H1 (cell line): Measurements from ENCODE around the gene MALT1. TPM values are rescaled to one million over a fixed set of nuclear protein-coding genes. Genes with fewer than 3 reads are reported as not detected.
A peak's percentile ranks its signal among the peaks of the same experiment; 100 is the strongest.

ENCODE experiments used
- CTCF ChIA-PET: fragments of 300-600 bp; sonication (Branson Sonifier 250); formaldehyde crosslinking; loops from one replicate; lab custom pipeline; 2021; ENCODE audit not compliant: partially characterized antibody; lab: Charles Lee
- POLR2A ChIA-PET: fragments of 300-600 bp; sonication (Branson Sonifier 250); formaldehyde crosslinking; loops from one replicate; lab custom pipeline; 2021; ENCODE audit warnings: inconsistent platforms; ENCODE audit not compliant: partially characterized antibody; lab: Charles Lee
- DNase-seq, 2 experiments: peaks; one replicate each; pipeline versions ENCODE4 v3.0.0 to v3.0.0-alpha.2; 2010 to 2022; ENCODE audit warnings: low spot score in 2 of 2, low read depth in 1 of 2, mixed read lengths in 1 of 2
- FAIRE-seq: peaks from 2 replicates; lab custom pipeline; 2011; peaks lifted over from hg19 to GRCh38; lab: Jason Lieb, UNC
- H2AFZ ChIP-seq: 2 replicates; pipeline ENCODE4 v1.8.1; 2012; ENCODE audit warnings: low read length, inconsistent platforms
- H2AK5ac ChIP-seq: 2 replicates; pipeline ENCODE4 v1.6.1; 2013; ENCODE audit warnings: low read depth, low read length
- H2BK120ac ChIP-seq: replicated peaks from 2 replicates; pipeline ENCODE3; 2013; ENCODE audit warnings: low read depth, low read length, inconsistent platforms
- H2BK12ac ChIP-seq: 2 replicates; pipeline ENCODE4 v1.6.1; 2013; ENCODE audit warnings: low read depth, low read length
- H2BK15ac ChIP-seq: 2 replicates; pipeline ENCODE4 v1.6.1; 2013; ENCODE audit warnings: low read length
- H2BK20ac ChIP-seq: 2 replicates; pipeline ENCODE4 v1.6.1; 2013; ENCODE audit warnings: low read length
- H2BK5ac ChIP-seq: 2 replicates; pipeline ENCODE4 v1.6.1; 2013; ENCODE audit warnings: low read depth, low read length
- H3K14ac ChIP-seq: 2 replicates; pipeline ENCODE4 v1.6.1; 2013; ENCODE audit warnings: inconsistent platforms; ENCODE audit not compliant: insufficient read length
- H3K18ac ChIP-seq: 2 replicates; pipeline ENCODE4 v1.6.1; 2013; ENCODE audit warnings: low read length; ENCODE audit errors: extremely low read depth
- H3K23ac ChIP-seq: 2 replicates; pipeline ENCODE4 v1.6.1; 2013; ENCODE audit warnings: inconsistent platforms; ENCODE audit not compliant: insufficient read length
- H3K23me2 ChIP-seq: 2 replicates; pipeline ENCODE4 v1.6.1; 2013; ENCODE audit warnings: low read depth, low read length
- H3K27ac ChIP-seq: 2 replicates; pipeline ENCODE4 v1.6.1; 2011; ENCODE audit warnings: low read depth, low read length, inconsistent platforms
- H3K27me3 ChIP-seq, 4 experiments: replicated peaks in 1 of 4; 1 replicate in 1 of 4; 2 replicates in 3 of 4; pipeline versions ENCODE4 v1.6.1 to v1.8.1; 2011 to 2013; ENCODE audit warnings: low read length in 3 of 4, mild to moderate bottlenecking in 3 of 4, inconsistent platforms in 2 of 4, mixed read lengths in 2 of 4, moderate library complexity in 1 of 4; ENCODE audit not compliant: control insufficient read depth in 3 of 4, insufficient read depth in 3 of 4; ENCODE audit errors: extremely low read depth in 1 of 4
- H3K36me3 ChIP-seq, 4 experiments: 2 replicates each; pipeline versions ENCODE4 v1.6.1 to v1.8.1; 2011 to 2013; ENCODE audit warnings: mild to moderate bottlenecking in 4 of 4, low read length in 3 of 4, moderate library complexity in 2 of 4, control low read depth in 1 of 4, inconsistent platforms in 1 of 4; ENCODE audit not compliant: insufficient read depth in 4 of 4, control insufficient read depth in 2 of 4
- H3K4ac ChIP-seq: replicated peaks from 2 replicates; pipeline ENCODE3; 2013; ENCODE audit warnings: low read length, low read depth, mixed read lengths, inconsistent platforms; ENCODE audit not compliant: insufficient read length
- H3K4me1 ChIP-seq, 4 experiments: replicated peaks in 1 of 4; 1 replicate in 1 of 4; 2 replicates in 3 of 4; pipeline versions ENCODE4 v1.6.1 to v1.8.1; 2011 to 2013; ENCODE audit warnings: low read length in 3 of 4, inconsistent platforms in 2 of 4, mixed read lengths in 1 of 4; ENCODE audit not compliant: insufficient read depth in 4 of 4, control insufficient read depth in 3 of 4
- H3K4me2 ChIP-seq, 2 experiments: 2 replicates each; pipeline versions ENCODE4 v1.6.1 to v1.8.1; 2011 to 2013; ENCODE audit warnings: low read depth in 2 of 2, low read length in 2 of 2, control low read depth in 1 of 2, inconsistent platforms in 1 of 2, mild to moderate bottlenecking in 1 of 2; ENCODE audit not compliant: insufficient read depth in 1 of 2
- H3K4me3 ChIP-seq, 4 experiments: fragments of 200-600, 300-600 bp in 1 of 4; sonication (generic), shearing (Covaris generic), sonication (Bioruptor Twin) in 1 of 4; 2 replicates each; pipeline versions ENCODE4 v1.5.1 to v1.8.1; 2011 to 2016; ENCODE audit warnings: low read length in 4 of 4, low read depth in 3 of 4, control low read depth in 2 of 4, inconsistent platforms in 2 of 4, mild to moderate bottlenecking in 2 of 4, mixed read lengths in 1 of 4, moderate library complexity in 1 of 4; ENCODE audit not compliant: insufficient read depth in 2 of 4; ENCODE audit errors: extremely low read depth in 1 of 4
- H3K56ac ChIP-seq: replicated peaks from 2 replicates; pipeline ENCODE3; 2013; ENCODE audit warnings: low read depth, mild to moderate bottlenecking, mixed read lengths, low read length, inconsistent platforms; ENCODE audit not compliant: insufficient read length
- H3K79me1 ChIP-seq: 2 replicates; pipeline ENCODE4 v1.6.1; 2013; ENCODE audit warnings: low read depth, low read length, control low read depth
- H3K79me2 ChIP-seq, 2 experiments: 2 replicates each; pipeline versions ENCODE4 v1.6.1 to v1.8.1; 2012 to 2013; ENCODE audit warnings: low read length in 2 of 2, mild to moderate bottlenecking in 2 of 2, inconsistent platforms in 1 of 2; ENCODE audit not compliant: insufficient read depth in 2 of 2, control insufficient read depth in 1 of 2
- H3K9ac ChIP-seq, 4 experiments: replicated peaks in 1 of 4; 1 replicate in 1 of 4; 2 replicates in 3 of 4; pipeline versions ENCODE4 v1.6.1 to v1.8.1; 2011 to 2013; ENCODE audit warnings: low read depth in 3 of 4, low read length in 3 of 4, control low read depth in 2 of 4, mild to moderate bottlenecking in 2 of 4, moderate library complexity in 2 of 4, inconsistent platforms in 1 of 4; ENCODE audit errors: extremely low read depth in 1 of 4
- H3K9me3 ChIP-seq, 2 experiments: 2 replicates each; pipeline versions ENCODE4 v1.6.1 to v1.8.1; 2012 to 2013; ENCODE audit warnings: mild to moderate bottlenecking in 2 of 2, moderate library complexity in 2 of 2, control low read depth in 1 of 2, inconsistent platforms in 1 of 2, low read depth in 1 of 2, low read length in 1 of 2, mixed read lengths in 1 of 2; ENCODE audit not compliant: insufficient read depth in 2 of 2
- H4K20me1 ChIP-seq, 2 experiments: replicated peaks in 1 of 2; 2 replicates each; pipeline versions ENCODE3 to v1.8.1; 2011 to 2013; ENCODE audit warnings: inconsistent platforms in 2 of 2, low read length in 2 of 2, mild to moderate bottlenecking in 1 of 2; ENCODE audit not compliant: insufficient read depth in 2 of 2, control insufficient read depth in 1 of 2
- H4K5ac ChIP-seq: 2 replicates; pipeline ENCODE4 v1.6.1; 2013; ENCODE audit warnings: low read length, low read depth, mixed read lengths, inconsistent platforms; ENCODE audit not compliant: insufficient read length
- H4K8ac ChIP-seq: 2 replicates; pipeline ENCODE4 v1.8.0; 2013; ENCODE audit warnings: mild to moderate bottlenecking, moderate library complexity, low read length, inconsistent platforms; ENCODE audit not compliant: insufficient read depth; ENCODE audit errors: extremely low read depth
- H4K91ac ChIP-seq: replicated peaks from 2 replicates; pipeline ENCODE3; 2013; ENCODE audit warnings: low read length, mixed read lengths, inconsistent platforms; ENCODE audit not compliant: insufficient read length
- ASH2L ChIP-seq: fragments of 200-600, 300-600 bp; sonication (generic); IDR thresholded peaks from one replicate; pipeline ENCODE4 v1.7.1; 2017; ENCODE audit warnings: low read length
- BCL11A ChIP-seq, 2 experiments: IDR thresholded peaks; one replicate each; pipeline ENCODE4 v1.6.1; 2011; ENCODE audit warnings: low read depth in 2 of 2, low read length in 2 of 2, mild to moderate bottlenecking in 2 of 2
- EP300 ChIP-seq, 2 experiments: IDR thresholded peaks; 1 replicate in 1 of 2; 2 replicates in 1 of 2; pipeline ENCODE4 v1.6.1; 2011 to 2012; ENCODE audit warnings: low read depth in 2 of 2, low read length in 2 of 2, mild to moderate bottlenecking in 2 of 2, borderline replicate concordance in 1 of 2, inconsistent platforms in 1 of 2, moderate library complexity in 1 of 2
- EZH2 ChIP-seq: fragments of 200-600 bp; sonication (generic); IDR thresholded peaks from 2 replicates; pipeline ENCODE4 v1.7.1; 2012; ENCODE audit warnings: low read depth, mild to moderate bottlenecking, moderate library complexity, low read length, inconsistent platforms; ENCODE audit not compliant: severe bottlenecking
- FOSL1 ChIP-seq: IDR thresholded peaks from 2 replicates; pipeline ENCODE4 v1.6.1; 2011; ENCODE audit warnings: mild to moderate bottlenecking, low read depth, low read length, moderate library complexity; ENCODE audit not compliant: insufficient read depth
- KDM5A ChIP-seq: fragments of 200-600 bp; IDR thresholded peaks from 2 replicates; pipeline ENCODE4 v1.7.1; 2012; ENCODE audit warnings: mild to moderate bottlenecking, low read length, inconsistent platforms, mixed read lengths
- SIN3A ChIP-seq, 2 experiments: IDR thresholded peaks in 1 of 2; conservative IDR thresholded peaks in 1 of 2; 2 replicates each; pipeline ENCODE4 v1.6.1; 2011 to 2012; ENCODE audit warnings: low read length in 2 of 2, improper control_type of control experiment in 1 of 2, low read depth in 1 of 2, mild to moderate bottlenecking in 1 of 2
- SIX5 ChIP-seq: IDR thresholded peaks from 2 replicates; pipeline ENCODE4 v1.6.1; 2011; ENCODE audit warnings: mild to moderate bottlenecking, low read depth, low read length
- SP1 ChIP-seq: IDR thresholded peaks from 2 replicates; pipeline ENCODE4 v1.6.1; 2011; ENCODE audit warnings: low read depth, low read length
- SP2 ChIP-seq: IDR thresholded peaks from 2 replicates; pipeline ENCODE4 v1.6.1; 2012; ENCODE audit warnings: mild to moderate bottlenecking, low read length, inconsistent platforms
- ZNF274 ChIP-seq: IDR thresholded peaks from 2 replicates; pipeline ENCODE4 v1.7.0; 2012; ENCODE audit warnings: low read length, borderline replicate concordance; ENCODE audit errors: extremely low read depth
- WGBS, 2 experiments: shearing (Covaris generic) in 1 of 2; methylation state at CpG; one replicate each; pipeline versions ENCODE4 v1.1.6 to v1.1.7; 2013 to 2015; ENCODE audit warnings: low lambda C conversion rate in 2 of 2, mixed read lengths in 2 of 2, inconsistent platforms in 1 of 2, low coverage in 1 of 2, missing lambda C conversion rate in 1 of 2; ENCODE audit not compliant: insufficient replicate concordance in 2 of 2, insufficient coverage in 1 of 2, insufficient read length in 1 of 2; ENCODE audit errors: extremely low coverage in 1 of 2, missing lambda C conversion rate in 1 of 2; 5-methylcytosine and 5-hydroxymethylcytosine counted together
- polyA plus RNA-seq, 7 experiments: library from polyadenylated mRNA; depleted of rRNA in 3 of 7; stranded (reverse) in 5 of 7; unstranded in 2 of 7; fragments of >200 nt in 5 of 7; fragments of 200-250 nt in 2 of 7; gene quantifications; 1 replicate in 5 of 7; 2 replicates in 1 of 7; 4 replicates in 1 of 7; pipeline versions ENCODE4 v1.2.1 to v1.2.3, GENCODE V29; 2011 to 2013; ENCODE audit warnings: missing spikeins in 2 of 7, mixed read lengths in 2 of 7
- total RNA-seq: library from RNA; stranded (reverse); fragmentation: NEBNext Ultra II Directional; extraction: Animal tissue kit (Norgen Biotek cat#: 25700); gene quantifications from 2 replicates; pipeline ENCODE4 v1.2.1, GENCODE V29; 2021

The MALT1 gene
- total and polyA plus RNA-seq, 2 of the 8 experiments (the other 6 are each of a cell fraction or from before 2014, with no cell fraction given), result 10.7 to 25.9 TPM

DNA sequence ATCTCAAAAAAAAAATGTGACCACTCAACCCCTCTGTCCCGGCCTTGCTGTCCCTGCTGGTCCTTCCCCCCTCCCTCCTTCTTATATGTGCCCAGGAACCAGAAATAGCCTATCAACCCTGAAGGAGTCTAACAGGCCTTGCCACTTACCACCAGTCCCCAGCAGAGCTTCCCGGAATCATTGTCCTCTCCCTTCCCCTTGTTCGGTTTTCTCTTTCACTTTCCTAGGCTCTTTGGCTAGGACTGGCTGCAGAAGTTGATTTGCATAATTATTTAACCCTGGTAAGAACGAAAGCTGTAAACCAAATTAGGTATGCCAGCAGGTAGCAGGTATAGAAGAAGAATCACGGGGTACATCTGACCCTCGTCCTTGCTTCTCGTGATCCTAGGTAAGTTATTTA lies 120.8 kb downstream of the MALT1 start:
- no peak overlapping the region for H3K23ac ChIP-seq
- no peak overlapping the region for H3K56ac ChIP-seq
- no peak overlapping the region for H2AFZ ChIP-seq
- 0 out of 2 replicates have a peak overlapping the region, but pooled peaks have one; percentile 49 for H2AK5ac ChIP-seq
- no peak overlapping the region for H3K14ac ChIP-seq
- no peak overlapping the region for H3K4me3 ChIP-seq
- no peak overlapping the region for H4K8ac ChIP-seq
- no peak overlapping the region for H3K27ac ChIP-seq
- H3K9ac ChIP-seq, result no peak overlapping the region
- H2BK12ac ChIP-seq, result no peak overlapping the region
- POLR2A ChIA-PET, result interaction anchor here (1.1 to 5.8 kb wide), 5 partner anchors 8 to 76 kb away, joined by 3 to 32 read pairs (median 4); partner anchors contain the start of gene ZNF532
- H2BK5ac ChIP-seq, result 0 out of 2 replicates have a peak overlapping the region, but pooled peaks have one; percentile 30
- no peaks in the 10 kb centered on the region for H3K79me1 ChIP-seq
- H4K5ac ChIP-seq, result no peak overlapping the region
- H3K27me3 ChIP-seq, result no peaks in the 10 kb centered on the region
- no peak overlapping the region for H2BK15ac ChIP-seq
- H4K20me1 ChIP-seq, result no peaks in the 10 kb centered on the region
- H3K36me3 ChIP-seq, result no peaks in the 10 kb centered on the region
- 85% methylated on average over 7 of the region's 7 CpGs; no CpG with 5 or more reads in 1 of the 2 experiments for WGBS, 2 experiments
- no peak for DNase-seq
- no peaks in the 10 kb centered on the region for H3K79me2 ChIP-seq
- no peaks in the 10 kb centered on the region for H3K23me2 ChIP-seq
- H2BK20ac ChIP-seq, result no peak overlapping the region
- no peak overlapping the region for H3K18ac ChIP-seq
- no peak for FAIRE-seq
- no peak overlapping the region for H4K91ac ChIP-seq
- peaks cover 0 to 4% (median 2%) of the 10 kb centered on the region in 4 experiments; a peak in 5 of 7 replicates for H3K4me1 ChIP-seq
- CTCF ChIA-PET, result interaction anchor here (1.4 to 1.7 kb wide), 2 partner anchors 10 to 56 kb away, joined by 5 to 6 read pairs; no protein-coding TSS in a partner anchor
- no peaks in the 10 kb centered on the region for H3K9me3 ChIP-seq
- no peak overlapping the region for H3K4me2 ChIP-seq
- H2BK120ac ChIP-seq, result no peak overlapping the region
- no peak overlapping the region for H3K4ac ChIP-seq
- no peak for TF ChIP-seq ASH2L
- TF ChIP-seq SIN3A (conservative IDR thresholded peaks at IDR 0.05 in 1 of 2, IDR thresholded peaks at IDR 0.05 in 1 of 2; ENCODE audit: low read depth in 1 of 2, low read length in 2 of 2), result no peak
- no peak for TF ChIP-seq SIX5
- TF ChIP-seq FOSL1, result no peak
- TF ChIP-seq SP1, result no peak
- no peak for TF ChIP-seq KDM5A
- no peak for TF ChIP-seq EP300 (IDR thresholded peaks at IDR 0.05; ENCODE audit: borderline replicate concordance in 1 of 2, low read depth in 2 of 2, low read length in 2 of 2)
- TF ChIP-seq BCL11A (IDR thresholded peaks at IDR 0.05; ENCODE audit: low read depth in 2 of 2, low read length in 2 of 2), result no peak
- TF ChIP-seq SP2, result no peak
- no peak for TF ChIP-seq ZNF274
- no peak for TF ChIP-seq EZH2
